Activated CD4-positive, CD25-positive, alpha-beta regulatory T cell treated with anti-CD3 and anti-CD28 coated beads, Interleukin-2, amount 50 U/mL, for 16 hours (primary cell): ENCODE results near the gene ZNF146.
"Not testable (repeated sequence)": the region's sequence is repeated elsewhere in the genome, so short reads cannot be mapped to it uniquely, and the experiment has no call there.

Experiments
- DNase-seq: peaks from one replicate; pipeline ENCODE4 v3.0.0-alpha.2; 2020; ENCODE audit warnings: low read depth, low spot score

ZNF146 gene

DNA sequence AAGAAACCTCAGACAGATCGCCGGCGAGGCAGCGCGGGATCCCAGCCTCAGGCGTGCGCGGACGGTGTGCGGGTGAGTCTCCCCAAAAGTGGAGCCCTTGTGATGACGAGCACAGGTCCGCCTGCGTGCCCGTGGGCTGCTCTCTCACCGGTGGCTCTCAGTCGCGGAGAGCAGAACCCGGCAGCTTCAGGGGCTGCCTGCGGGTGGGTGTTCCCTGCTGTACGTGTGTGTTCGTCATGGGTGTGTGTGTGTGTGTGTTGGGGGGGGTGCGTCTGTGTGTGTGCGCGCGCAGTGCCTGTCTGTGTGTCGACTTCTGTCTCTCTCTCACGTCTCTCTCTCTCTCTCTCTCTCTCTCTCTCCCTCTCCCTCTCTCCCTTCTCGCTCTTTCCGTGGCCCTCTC lies 54.4 kb downstream of the ZNF146 start:
- not testable (repeated sequence) for DNase-seq
